HL-60 (cell line): ENCODE measurements around the gene EFEMP2.

Experiments
- POLR2AphosphoS5 ChIP-seq: IDR thresholded peaks from 2 replicates; pipeline ENCODE4 v1.6.1; 2012; ENCODE audit warnings: low read depth
- SPI1 ChIP-seq: IDR thresholded peaks from 2 replicates; pipeline ENCODE4 v1.6.1; 2012; ENCODE audit warnings: low read depth, mild to moderate bottlenecking, borderline replicate concordance
- TF ChIP-seq, protein P1 (sequence below): IDR thresholded peaks from one replicate; pipeline ENCODE4 v1.5.1; 2011; ENCODE audit warnings: low read length, control low read depth, inconsistent platforms; ENCODE audit not compliant: insufficient read depth
- TF ChIP-seq, protein P2 (sequence below): IDR thresholded peaks from 2 replicates; pipeline ENCODE4 v1.6.1; 2012; ENCODE audit warnings: low read depth; ENCODE audit not compliant: insufficient replicate concordance

DNA sequence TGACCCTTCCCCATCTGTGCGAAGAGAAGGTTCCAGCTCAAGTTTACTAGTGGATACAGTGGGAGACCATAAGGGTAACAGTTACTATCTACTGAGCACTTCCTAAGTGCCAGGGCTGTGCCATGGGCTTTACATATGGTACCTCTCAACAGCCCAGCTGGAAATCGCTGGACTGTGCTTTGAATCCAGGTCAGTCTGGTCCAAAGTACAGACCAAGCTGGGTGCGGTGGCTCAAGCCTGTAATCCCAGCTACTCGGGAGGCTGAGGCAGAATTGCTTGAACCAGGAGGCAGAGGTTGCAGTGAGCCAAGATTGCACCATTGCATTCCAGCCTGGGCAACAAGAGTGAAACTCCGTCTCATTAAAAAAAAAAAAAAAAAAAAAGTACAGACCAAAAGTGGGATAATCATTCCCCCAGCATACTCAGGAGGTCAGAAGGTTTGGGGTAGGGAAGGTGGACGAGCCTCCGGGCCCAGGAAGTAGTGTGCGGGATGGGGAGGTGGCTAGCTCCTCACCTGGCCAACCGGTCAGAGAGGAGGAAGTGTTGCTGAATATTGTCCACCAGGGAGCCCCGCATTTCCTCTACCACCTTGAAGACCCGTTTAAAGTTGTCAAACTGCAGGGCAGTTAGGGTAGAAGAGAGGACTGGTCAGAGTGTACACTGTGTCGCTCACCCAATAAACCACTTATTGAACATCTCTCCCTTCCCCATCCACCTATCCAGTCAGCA is 13.4 kb upstream of the EFEMP2 start:
- TF ChIP-seq, protein P1, sequence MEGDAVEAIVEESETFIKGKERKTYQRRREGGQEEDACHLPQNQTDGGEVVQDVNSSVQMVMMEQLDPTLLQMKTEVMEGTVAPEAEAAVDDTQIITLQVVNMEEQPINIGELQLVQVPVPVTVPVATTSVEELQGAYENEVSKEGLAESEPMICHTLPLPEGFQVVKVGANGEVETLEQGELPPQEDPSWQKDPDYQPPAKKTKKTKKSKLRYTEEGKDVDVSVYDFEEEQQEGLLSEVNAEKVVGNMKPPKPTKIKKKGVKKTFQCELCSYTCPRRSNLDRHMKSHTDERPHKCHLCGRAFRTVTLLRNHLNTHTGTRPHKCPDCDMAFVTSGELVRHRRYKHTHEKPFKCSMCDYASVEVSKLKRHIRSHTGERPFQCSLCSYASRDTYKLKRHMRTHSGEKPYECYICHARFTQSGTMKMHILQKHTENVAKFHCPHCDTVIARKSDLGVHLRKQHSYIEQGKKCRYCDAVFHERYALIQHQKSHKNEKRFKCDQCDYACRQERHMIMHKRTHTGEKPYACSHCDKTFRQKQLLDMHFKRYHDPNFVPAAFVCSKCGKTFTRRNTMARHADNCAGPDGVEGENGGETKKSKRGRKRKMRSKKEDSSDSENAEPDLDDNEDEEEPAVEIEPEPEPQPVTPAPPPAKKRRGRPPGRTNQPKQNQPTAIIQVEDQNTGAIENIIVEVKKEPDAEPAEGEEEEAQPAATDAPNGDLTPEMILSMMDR, result no peak
- no peak for TF ChIP-seq POLR2AphosphoS5
- TF ChIP-seq, protein P2, sequence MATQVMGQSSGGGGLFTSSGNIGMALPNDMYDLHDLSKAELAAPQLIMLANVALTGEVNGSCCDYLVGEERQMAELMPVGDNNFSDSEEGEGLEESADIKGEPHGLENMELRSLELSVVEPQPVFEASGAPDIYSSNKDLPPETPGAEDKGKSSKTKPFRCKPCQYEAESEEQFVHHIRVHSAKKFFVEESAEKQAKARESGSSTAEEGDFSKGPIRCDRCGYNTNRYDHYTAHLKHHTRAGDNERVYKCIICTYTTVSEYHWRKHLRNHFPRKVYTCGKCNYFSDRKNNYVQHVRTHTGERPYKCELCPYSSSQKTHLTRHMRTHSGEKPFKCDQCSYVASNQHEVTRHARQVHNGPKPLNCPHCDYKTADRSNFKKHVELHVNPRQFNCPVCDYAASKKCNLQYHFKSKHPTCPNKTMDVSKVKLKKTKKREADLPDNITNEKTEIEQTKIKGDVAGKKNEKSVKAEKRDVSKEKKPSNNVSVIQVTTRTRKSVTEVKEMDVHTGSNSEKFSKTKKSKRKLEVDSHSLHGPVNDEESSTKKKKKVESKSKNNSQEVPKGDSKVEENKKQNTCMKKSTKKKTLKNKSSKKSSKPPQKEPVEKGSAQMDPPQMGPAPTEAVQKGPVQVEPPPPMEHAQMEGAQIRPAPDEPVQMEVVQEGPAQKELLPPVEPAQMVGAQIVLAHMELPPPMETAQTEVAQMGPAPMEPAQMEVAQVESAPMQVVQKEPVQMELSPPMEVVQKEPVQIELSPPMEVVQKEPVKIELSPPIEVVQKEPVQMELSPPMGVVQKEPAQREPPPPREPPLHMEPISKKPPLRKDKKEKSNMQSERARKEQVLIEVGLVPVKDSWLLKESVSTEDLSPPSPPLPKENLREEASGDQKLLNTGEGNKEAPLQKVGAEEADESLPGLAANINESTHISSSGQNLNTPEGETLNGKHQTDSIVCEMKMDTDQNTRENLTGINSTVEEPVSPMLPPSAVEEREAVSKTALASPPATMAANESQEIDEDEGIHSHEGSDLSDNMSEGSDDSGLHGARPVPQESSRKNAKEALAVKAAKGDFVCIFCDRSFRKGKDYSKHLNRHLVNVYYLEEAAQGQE, result no peak
- TF ChIP-seq SPI1, result no peak
